NB4 (cell line): ENCODE measurements around the gene ST6GALNAC3.

Experiments
- POLR2A ChIP-seq: IDR thresholded peaks from 2 replicates; pipeline ENCODE4 v1.6.1; 2011; ENCODE audit warnings: mild to moderate bottlenecking; ENCODE audit not compliant: insufficient read length; ENCODE audit errors: extremely low read depth
- TF ChIP-seq, protein P1 (sequence below): IDR thresholded peaks from one replicate; pipeline ENCODE4 v1.5.1; 2012; ENCODE audit warnings: low read depth, low read length
- TF ChIP-seq, protein P2 (sequence below): IDR thresholded peaks from 2 replicates; pipeline ENCODE4 v1.6.1; 2011; ENCODE audit warnings: low read depth, low read length

DNA sequence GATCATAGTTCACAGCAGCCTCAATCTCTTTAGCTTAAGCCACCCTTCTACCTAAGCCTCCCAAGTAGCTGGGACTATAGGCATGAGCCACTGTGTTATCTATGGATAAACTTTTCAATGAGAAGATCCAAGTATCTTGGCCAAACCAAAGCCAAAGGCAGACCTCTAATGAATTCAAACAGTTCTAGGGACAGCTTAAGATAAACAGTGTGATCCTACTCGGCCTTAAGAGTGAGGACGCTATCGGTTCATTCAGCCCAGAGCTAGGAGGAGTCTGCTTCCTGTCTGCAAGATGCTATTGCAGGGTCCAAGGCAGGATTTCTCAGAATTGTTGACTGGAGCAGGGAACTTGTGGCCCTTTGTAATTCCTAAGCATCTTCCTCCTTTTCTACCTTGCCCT, 368.7 kb downstream of the ST6GALNAC3 start:
- TF ChIP-seq, protein P1, sequence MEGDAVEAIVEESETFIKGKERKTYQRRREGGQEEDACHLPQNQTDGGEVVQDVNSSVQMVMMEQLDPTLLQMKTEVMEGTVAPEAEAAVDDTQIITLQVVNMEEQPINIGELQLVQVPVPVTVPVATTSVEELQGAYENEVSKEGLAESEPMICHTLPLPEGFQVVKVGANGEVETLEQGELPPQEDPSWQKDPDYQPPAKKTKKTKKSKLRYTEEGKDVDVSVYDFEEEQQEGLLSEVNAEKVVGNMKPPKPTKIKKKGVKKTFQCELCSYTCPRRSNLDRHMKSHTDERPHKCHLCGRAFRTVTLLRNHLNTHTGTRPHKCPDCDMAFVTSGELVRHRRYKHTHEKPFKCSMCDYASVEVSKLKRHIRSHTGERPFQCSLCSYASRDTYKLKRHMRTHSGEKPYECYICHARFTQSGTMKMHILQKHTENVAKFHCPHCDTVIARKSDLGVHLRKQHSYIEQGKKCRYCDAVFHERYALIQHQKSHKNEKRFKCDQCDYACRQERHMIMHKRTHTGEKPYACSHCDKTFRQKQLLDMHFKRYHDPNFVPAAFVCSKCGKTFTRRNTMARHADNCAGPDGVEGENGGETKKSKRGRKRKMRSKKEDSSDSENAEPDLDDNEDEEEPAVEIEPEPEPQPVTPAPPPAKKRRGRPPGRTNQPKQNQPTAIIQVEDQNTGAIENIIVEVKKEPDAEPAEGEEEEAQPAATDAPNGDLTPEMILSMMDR, result no peak
- TF ChIP-seq POLR2A, result no peak
- TF ChIP-seq, protein P2, sequence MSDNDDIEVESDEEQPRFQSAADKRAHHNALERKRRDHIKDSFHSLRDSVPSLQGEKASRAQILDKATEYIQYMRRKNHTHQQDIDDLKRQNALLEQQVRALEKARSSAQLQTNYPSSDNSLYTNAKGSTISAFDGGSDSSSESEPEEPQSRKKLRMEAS, result no peak
